ENCODE data around the gene SCML1.
"Not testable (repeated sequence)": the region's sequence is repeated elsewhere in the genome, so short reads cannot be mapped to it uniquely, and the experiment has no call there.

Gene SCML1

DNA sequence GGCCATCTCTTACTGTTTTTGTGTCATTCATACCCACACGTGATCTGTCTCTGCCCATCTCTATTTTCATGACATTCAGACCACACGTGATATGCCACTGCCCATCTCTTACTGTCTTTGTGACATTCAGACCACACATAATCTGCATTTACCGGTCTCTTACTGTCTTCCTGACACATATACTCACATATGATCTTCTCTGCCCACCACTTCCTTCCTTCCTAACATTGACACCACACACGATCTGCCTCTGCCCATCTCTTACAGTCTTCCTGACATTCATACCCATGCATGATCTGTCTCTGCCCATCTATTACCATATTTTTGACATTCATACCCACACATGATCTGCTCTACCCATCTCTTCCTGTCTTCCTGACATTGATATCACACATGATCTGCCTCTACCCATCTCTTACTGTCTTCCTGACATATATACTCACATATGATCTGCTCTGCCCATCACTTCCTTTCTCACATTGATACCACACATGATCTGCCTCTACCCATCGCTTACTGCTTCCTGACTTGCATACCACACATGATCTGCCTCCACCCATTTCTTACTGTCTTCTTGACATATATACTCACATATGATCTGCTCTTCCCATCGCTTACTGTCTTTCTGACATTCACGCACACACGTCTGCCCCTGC, 36.1 kb downstream of the SCML1 start:
- H3K27ac ChIP-seq: no peak overlapping the region
- no peak for TF ChIP-seq ZFX (IDR thresholded peaks at IDR 0.05)
- TF ChIP-seq CTCF (conservative IDR thresholded peaks at IDR 0.05): no peak

DNA sequence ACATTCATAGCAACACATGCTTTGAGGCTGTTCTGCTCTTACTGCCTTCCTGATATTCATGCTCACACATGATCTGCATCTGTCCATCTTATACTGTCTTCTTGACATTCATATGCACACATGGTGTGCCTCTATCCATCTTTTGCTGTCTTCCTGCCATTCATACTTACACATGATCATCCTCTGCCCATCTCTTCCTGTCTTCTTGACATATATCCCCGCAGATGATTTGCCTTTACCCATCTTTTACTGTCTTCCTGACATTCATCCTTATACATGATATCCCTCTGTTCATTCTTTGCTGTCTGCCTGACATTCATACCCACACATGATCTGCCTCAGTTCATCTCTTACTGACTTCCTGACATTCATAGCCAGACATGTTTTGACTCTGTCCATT, 36.8 kb downstream of the SCML1 start:
- H3K27ac ChIP-seq: no peak overlapping the region
- TF ChIP-seq ZFX (IDR thresholded peaks at IDR 0.05) (no peak), CTCF (conservative IDR thresholded peaks at IDR 0.05) (no peak)

DNA sequence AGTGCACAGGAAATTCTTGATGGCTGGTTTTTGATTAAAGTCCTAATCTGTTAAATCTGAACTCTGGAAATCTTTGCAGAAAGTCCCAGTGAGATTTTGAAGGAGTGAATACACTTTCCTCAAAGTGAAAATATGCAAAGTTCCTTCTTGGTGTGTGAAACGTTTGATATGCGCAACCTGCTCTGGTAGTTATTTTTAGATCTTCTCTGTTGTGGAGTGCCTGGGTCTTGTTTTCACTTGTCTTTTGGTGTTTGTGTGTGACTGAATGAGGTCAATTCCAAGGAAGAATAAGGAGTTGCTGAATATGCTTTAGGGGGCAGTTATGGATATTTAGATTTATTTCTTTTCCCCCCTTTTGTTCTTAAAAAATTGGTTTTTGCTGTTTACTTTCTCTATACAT, 41.7 kb downstream of the SCML1 start:
- TF ChIP-seq ZFX (IDR thresholded peaks at IDR 0.05) (no peak), CTCF (conservative IDR thresholded peaks at IDR 0.05) (no peak)

GRCh38 chrX:17779434-17779833, 42.1 kb downstream of the SCML1 start:
- no peak overlapping the region for H3K27ac ChIP-seq
- TF ChIP-seq CTCF (conservative IDR thresholded peaks at IDR 0.05) (no peak), ZFX (IDR thresholded peaks at IDR 0.05) (no peak)

More for the DNA sequence above, 41.7 kb downstream of the SCML1 start:
- H3K27ac ChIP-seq: no peak overlapping the region

GRCh38 chrX:17786554-17787347, 49.5 kb downstream of the SCML1 start:
- not testable (repeated sequence) for H3K27ac ChIP-seq

GRCh38 chrX:17787557-17787956, 50.3 kb downstream of the SCML1 start:
- no peak overlapping the region for H3K27ac ChIP-seq
- no peak for TF ChIP-seq CTCF (conservative IDR thresholded peaks at IDR 0.05)
- no peak for TF ChIP-seq ZFX (IDR thresholded peaks at IDR 0.05)

- no peak for TF ChIP-seq ZFX (IDR thresholded peaks at IDR 0.05)
- TF ChIP-seq CTCF (conservative IDR thresholded peaks at IDR 0.05): peak; percentile 82
Observed at GRCh38 chrX:17788439-17788838, 51.1 kb downstream of the SCML1 start.

More at GRCh38 chrX:17788439-17788838, 51.1 kb downstream of the SCML1 start:
- no peak overlapping the region for H3K27ac ChIP-seq

Measured in C4-2B (cell line).